Forelimb muscle (tissue), 1 donor: ENCODE results near the gene LRPAP1. TPM values are rescaled to one million over a fixed set of nuclear protein-coding genes. Genes with fewer than 3 reads are reported as not detected.
"Not testable (repeated sequence)": the region's sequence is repeated elsewhere in the genome, so short reads cannot be mapped to it uniquely, and the experiment has no call there.

Experiments used
- DNase-seq: peaks from one replicate; pipeline ENCODE4 v3.0.0-alpha.2; 2013; ENCODE audit warnings: low read depth
- polyA plus RNA-seq: library from polyadenylated mRNA; unstranded; fragments of 120-200 nt; gene quantifications from one replicate; pipeline ENCODE4 v1.2.1, GENCODE V29; 2013; ENCODE audit not compliant: insufficient read length

The LRPAP1 gene
- polyA plus RNA-seq, 1 donor, result 66.2 TPM

DNA sequence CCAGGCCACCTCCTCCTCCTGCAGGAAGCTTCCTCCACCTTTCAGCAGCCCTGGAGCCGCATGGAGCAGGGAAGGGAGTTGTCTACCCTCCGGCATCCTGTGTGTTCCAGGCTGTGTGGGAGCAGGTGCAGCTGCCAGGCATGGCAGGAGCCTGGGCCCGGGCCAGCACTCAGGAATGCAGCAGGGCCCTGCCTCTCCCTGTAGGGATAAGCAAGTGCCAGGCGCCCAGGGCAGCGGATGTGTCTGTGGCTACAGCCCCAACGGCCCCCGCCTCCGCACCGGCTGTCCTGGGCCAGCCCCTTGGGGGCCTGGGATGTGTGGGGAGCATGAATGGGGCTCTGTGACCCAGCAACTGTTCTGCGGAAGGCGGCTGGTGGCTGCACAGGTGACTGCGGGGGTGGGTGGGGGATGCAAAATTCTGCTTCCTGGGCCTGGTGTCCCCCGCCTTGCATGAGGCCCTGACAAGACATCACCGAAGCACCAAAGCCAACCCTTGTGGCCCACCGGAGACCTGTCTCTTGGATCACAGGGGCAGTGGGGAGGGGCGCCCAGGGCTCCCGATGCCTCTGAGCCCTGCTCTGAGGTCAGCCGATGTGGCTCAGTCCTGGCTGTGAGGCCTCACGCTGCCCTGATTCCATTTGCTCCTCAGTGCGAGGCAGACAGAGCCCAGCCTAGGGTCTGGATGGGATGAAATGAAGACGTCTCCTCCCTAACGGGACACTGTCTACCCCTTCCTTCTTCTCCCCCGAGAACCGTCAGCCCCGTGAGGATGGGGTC is 70.5 kb downstream of the LRPAP1 start:
- no peak for DNase-seq

DNA sequence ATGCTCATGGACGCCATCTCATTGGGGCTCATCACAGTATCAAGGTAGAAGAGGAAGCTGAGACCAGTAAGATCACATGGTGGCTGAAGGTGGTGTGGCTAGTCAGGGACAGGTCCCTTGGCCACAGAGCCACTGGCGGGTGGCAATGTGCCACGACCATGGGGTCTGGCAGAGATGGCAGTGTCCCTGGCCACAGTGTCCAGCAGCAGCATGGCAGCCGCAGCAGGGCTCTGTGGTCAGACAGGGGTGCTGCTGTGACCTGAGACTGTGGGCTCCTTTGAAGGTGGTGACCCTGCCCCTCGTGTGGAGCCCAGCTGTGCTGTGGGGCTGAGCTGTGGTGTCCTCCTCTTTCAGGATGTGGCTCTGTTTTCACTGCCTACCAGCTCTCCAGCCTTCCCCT is 71.3 kb downstream of the LRPAP1 start:
- DNase-seq, result no peak

DNA sequence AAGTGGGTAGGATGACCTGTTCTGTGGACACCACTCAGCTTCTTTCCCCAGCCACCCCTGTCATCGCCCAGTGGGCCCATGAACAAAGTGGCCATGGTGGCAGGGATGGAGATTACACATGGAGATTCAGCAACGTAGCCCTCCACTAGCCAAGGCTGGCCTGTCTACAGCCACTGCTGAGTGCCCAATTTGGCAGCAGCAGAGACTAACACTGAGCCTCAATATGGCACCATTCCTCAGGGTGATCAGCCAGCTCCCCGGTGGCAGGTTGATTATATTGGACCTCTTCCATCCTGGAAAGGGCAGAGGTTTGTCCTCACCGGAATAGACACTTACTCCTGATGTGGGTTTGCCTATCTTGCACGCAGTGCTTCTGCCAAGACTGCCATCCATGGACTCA is 73.1 kb downstream of the LRPAP1 start:
- not testable (repeated sequence) for DNase-seq

DNA sequence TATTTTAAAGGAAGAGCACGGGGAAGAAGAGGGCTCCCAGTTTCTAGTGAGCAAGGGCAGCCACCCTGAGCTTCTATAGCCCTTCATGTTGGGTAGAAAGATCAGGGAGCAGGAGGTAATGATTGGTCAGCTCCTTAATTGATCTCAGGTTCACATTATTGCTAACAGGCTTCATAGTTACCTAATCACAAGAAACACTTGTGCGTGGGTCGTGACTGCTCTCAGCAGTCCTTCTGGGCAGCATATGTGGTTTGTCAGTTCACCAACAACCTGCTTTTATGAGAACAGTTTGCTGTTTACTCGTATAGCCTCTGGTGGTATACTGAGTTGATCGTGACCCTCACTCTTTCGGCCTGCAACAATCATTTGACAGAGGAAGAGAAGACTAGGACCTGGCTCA is 73.9 kb downstream of the LRPAP1 start:
- DNase-seq, result no peak

GRCh38 chr4:3455596-3455995 is 76.6 kb downstream of the LRPAP1 start:
- not testable (repeated sequence) for DNase-seq

Other genes with a start within 250 kb of the LRPAP1 start
- 34.8 TPM for gene RGS12, start 239.4 kb downstream of the LRPAP1 start, polyA plus RNA-seq
- 1.3 TPM for gene HGFAC, start 90.5 kb downstream of the LRPAP1 start, polyA plus RNA-seq
- 18.4 TPM for gene DOK7, start 69.1 kb downstream of the LRPAP1 start, polyA plus RNA-seq
- gene ADRA2C, start 234.0 kb upstream of the LRPAP1 start, polyA plus RNA-seq, result 2.1 TPM